ENCODE measurements around the gene KIF26B.
"Not testable (repeated sequence)": the region's sequence is repeated elsewhere in the genome, so short reads cannot be mapped to it uniquely, and the experiment has no call there.

KIF26B gene

GRCh38 chr1:245671349-245671748 is 516.6 kb downstream of the KIF26B start:
- DNase-seq, result no peak

- DNase-seq, result no peak
These were observed 517.4 kb downstream of the KIF26B start for GRCh38 chr1:245671966-245672767.

DNA sequence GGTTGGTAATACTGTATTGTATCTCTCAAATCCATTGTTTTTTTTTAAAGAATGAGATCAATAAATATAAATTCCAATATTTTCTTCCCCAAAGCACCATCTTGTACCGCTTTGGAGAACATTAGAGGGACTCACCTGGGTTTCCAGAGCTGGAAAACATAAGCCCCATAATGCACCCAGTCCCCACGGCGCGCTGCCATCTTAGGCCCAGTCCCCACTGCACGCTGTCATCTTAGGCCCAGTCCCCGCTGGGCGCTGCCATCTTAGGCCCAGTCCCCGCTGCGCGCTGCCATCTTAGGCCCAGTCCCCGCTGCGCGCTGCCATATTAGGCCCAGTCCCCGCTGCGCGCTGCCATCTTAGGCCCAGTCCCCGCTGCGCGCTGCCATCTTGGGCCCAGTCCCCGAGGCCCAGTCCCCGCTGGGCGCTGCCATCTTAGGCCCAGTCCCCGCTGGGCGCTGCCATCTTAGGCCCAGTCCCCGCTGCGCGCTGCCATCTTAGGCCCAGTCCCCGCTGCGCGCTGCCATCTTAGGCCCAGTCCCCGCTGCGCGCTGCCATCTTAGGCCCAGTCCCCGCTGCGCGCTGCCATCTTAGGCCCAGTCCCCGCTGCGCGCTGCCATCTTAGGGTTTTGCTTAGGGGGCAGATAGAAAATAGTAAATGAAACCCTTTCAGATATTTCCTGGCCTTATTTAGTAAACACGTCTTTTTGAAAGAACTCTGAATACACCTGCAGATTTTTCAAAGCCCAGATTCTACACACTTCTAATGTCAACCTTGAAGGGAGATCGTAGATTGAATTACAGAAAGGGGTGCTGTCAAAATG is 518.3 kb downstream of the KIF26B start:
- not testable (repeated sequence) for DNase-seq

GRCh38 chr1:245673881-245674414 is 519.2 kb downstream of the KIF26B start:
- DNase-seq, result no peak

- DNase-seq, result no peak
These were observed 522.9 kb downstream of the KIF26B start for GRCh38 chr1:245677461-245678240.

- DNase-seq, result no peak
These were observed 524.2 kb downstream of the KIF26B start for GRCh38 chr1:245678860-245679411.

DNA sequence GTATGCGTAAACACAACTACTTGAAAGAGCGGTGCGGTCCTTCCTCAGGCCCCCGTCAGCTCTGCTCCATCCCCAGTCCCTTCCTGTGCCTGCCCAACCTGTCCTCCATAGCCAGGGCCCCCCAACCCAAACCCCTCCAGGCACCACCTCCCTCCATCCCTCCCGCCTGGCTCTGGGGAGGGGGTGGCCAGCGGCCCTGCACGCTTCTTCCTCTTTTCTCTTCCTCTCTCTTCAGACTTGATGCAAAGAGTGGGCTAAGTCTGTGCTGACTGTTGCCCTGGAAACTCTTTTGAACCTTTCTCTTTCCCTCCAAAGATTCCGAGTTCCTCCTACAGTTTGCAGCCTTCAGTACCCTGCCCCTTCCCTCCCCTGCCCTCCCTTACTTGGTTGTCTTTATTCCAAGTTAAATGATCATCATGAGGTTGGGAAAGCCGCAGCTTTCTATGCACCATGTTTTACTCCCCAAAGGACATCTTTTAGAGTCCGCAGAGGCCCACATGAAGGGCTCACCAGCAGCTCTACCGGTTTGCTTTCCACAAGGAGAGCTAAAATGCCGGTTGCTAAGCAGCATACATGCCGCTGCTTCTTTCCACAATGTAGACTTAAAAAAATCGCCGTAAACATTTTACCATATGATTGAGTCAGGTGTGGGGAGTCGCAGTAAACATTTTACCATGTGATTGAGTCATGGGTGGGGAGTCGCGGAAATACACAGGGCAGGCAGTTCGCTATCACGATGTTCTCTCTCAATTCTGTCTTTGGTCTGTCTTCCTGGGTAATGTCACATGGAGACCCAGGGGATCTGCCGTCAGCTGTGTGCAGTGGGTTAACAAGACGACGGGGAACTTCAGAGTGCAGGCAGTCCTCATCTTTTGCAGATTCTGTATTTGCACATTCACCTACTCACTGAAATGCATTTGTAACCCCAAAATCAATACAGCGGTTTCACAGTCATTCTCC is 525.3 kb downstream of the KIF26B start:
- DNase-seq, result no peak

DNA sequence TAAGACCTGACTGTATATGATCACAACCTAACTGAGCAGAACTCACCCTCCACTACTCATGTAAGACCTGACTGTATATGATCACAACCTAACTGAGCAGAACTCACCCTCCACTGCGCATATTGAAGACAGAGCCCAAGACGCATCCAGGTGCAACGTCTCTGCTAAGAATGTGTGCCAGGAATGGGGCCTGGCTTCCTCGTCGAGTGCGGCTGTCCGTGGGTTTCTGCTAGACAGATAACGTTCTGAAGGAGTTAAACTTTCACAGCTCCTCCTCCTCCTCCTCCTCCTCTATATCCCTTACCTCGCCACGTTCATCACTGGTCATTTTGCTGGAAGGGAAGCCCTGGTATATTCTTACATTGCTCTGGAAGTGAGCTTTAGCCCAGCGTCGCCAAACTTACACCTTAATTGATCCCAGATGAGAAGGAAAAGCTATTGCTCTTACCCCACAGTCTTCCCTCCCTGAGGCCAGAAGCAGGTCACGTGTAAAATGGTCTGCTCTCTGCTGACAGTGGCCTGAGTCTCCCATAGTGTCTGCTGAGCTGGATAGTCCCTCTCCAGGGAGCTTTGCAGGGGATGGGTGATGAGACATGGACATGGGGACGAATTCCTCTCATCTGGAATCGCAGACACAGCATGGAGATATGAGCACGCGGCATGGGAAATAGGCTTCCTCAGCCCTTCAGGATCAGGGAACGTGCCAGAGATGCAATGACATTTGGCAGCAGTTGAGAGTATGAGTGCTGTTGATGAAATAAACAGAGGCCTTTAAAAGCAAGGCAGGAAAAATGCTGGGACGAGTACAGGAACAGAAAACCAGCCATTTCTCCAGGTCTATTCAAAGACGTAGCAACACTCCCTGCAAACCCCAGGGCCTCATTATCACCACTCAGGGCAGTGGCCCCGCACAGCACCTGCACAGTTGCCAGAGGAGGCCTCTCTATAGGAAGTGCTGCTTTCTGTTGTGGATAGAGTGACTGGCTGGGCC is 528.1 kb downstream of the KIF26B start:
- DNase-seq, result no peak

GRCh38 chr1:245683676-245684075 is 528.9 kb downstream of the KIF26B start:
- DNase-seq, result no peak

DNA sequence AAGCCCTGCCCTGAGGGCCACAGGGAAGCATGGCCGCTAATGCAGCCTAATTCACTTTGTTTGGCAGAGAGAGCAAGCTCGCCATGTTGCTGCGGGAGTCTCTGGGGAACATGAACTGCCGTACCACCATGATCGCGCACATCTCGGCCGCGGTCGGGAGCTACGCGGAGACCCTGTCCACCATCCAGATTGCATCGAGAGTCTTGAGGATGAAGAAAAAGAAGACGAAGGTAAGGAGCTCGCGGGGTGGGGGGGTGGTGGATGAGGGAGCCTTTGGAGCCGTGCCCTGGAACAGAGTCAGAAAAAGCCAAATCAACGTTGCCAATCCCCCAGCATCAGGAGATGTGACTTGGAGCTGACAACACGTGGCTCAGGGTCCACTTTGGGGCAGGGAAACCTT is 529.4 kb downstream of the KIF26B start:
- no peak for DNase-seq

- DNase-seq, result no peak
These were observed 529.8 kb downstream of the KIF26B start for GRCh38 chr1:245684571-245684970.

DNA sequence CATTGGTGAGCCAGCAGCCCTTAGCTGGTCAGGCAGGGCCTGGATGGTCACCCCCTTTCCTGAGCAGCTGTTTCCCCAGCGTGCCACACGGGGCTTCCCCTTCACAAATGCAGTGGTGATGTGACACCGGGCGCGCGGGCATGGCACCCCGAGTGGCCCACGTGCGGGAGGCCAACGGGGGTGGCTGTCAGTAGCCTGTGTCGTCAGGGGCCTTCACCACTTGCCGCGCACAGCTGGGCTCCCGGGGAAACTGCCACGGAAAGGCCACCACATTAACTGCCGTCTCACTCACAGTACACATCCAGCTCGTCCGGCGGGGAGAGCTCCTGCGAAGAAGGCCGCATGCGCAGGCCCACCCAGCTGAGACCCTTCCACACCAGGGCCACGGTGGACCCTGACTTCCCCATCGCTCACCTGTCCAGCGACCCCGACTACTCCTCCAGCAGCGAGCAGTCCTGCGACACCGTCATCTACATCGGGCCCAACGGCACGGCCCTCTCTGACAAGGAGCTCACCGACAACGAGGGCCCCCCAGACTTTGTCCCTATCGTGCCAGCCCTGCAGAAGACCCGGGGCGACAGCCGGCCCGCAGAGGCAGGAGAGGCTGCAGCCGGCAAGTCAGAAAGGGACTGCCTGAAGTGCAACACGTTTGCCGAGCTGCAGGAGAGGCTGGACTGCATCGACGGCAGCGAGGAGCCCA is 530.5 kb downstream of the KIF26B start:
- no peak for DNase-seq

DNA sequence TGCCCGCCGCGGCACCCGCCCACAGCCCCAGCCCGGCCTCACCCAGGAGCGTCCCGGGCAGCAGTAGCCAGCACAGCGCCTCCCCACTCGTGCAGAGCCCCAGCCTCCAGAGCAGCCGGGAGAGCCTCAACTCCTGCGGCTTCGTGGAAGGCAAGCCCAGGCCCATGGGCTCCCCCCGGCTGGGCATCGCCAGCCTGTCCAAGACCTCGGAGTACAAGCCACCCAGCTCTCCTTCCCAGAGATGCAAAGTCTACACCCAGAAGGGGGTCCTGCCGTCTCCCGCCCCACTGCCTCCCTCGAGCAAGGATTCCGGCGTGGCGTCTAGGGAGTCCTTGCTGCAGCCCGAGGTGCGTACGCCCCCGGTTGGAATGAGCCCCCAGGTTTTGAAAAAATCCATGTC is 531.2 kb downstream of the KIF26B start:
- DNase-seq, result no peak

DNA sequence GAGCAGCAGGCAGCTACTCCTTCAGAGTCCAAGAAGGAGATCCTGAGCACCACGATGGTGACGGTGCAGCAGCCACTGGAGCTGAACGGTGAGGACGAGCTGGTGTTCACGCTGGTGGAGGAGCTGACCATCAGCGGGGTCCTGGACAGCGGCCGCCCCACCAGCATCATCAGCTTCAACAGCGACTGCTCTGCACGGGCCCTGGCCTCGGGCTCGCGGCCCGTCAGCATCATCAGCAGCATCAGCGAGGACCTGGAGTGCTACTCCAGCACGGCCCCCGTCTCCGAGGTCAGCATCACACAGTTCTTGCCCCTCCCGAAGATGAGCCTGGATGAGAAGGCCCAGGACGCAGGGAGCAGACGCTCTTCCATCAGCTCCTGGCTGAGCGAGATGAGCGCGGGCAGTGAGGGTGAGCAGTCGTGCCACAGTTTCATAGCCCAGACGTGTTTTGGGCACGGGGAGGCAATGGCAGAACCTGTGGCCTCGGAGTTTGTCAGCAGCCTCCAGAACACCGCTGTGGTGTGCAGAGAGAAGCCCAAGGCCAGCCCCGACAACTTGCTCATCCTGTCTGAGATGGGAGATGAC is 531.8 kb downstream of the KIF26B start:
- no peak for DNase-seq

DNA sequence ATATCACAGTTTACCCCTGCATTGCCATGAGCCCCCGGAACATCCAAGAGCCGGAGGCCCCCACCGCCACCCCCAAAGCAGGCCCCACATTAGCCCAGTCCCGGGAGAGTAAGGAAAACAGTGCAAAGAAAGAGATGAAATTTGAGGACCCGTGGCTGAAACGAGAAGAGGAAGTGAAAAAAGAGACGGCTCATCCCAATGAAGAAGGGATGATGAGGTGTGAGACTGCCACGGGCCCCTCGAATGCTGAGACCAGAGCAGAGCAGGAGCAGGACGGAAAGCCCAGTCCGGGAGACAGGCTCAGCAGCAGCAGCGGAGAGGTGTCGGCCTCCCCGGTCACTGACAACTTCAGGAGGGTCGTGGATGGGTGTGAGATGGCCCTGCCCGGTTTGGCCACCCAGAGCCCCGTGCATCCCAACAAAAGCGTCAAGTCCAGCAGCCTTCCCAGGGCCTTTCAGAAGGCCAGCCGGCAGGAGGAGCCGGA is 532.4 kb downstream of the KIF26B start:
- no peak for DNase-seq

GRCh38 chr1:245687636-245688535 is 533.1 kb downstream of the KIF26B start:
- no peak for DNase-seq

- DNase-seq, result no peak
These were observed 534.0 kb downstream of the KIF26B start for GRCh38 chr1:245688536-245689453.

All from CD4-positive, alpha-beta T cell treated with Interleukin-21 for 1 hour (primary cell).